Erythroblast (primary cell): ENCODE measurements around the gene MS4A3.

ENCODE experiments used
- GATA1 ChIP-seq: IDR thresholded peaks from 2 replicates; pipeline ENCODE4 v1.6.1; 2011; ENCODE audit warnings: low read depth, mild to moderate bottlenecking, control low read depth, low read length, moderate library complexity
- POLR2A ChIP-seq: IDR thresholded peaks from 2 replicates; pipeline ENCODE4 v1.6.1; 2011; ENCODE audit warnings: mild to moderate bottlenecking, low read length

- TF ChIP-seq POLR2A (no peak), GATA1 (no peak)
These were observed 3.2 kb downstream of the MS4A3 start for GRCh38 chr11:60059521-60060240.
